HepG2 (cell line): Measurements from ENCODE around the gene LIMS2. TPM values are rescaled to one million over a fixed set of nuclear protein-coding genes. Genes with fewer than 3 reads are reported as not detected.

Experiments
- AKNA ChIP-seq: sonication (generic); formaldehyde crosslinking; IDR thresholded peaks from 2 replicates; pipeline ENCODE4 v1.4.0; 2020; ENCODE audit warnings: missing genetic modification reagents, borderline replicate concordance
- CBX5 ChIP-seq: sonication (generic); formaldehyde crosslinking; IDR thresholded peaks from 2 replicates; pipeline ENCODE4 v1.4.0; 2020; ENCODE audit warnings: missing genetic modification reagents, borderline replicate concordance
- EED ChIP-seq: sonication (generic); formaldehyde crosslinking; IDR thresholded peaks from 2 replicates; pipeline ENCODE4 v1.5.0; 2020; ENCODE audit warnings: mild to moderate bottlenecking, missing genetic modification reagents
- FLYWCH1 ChIP-seq: sonication (generic); formaldehyde crosslinking; IDR thresholded peaks from 2 replicates; pipeline ENCODE4 v1.8.1; 2023; ENCODE audit warnings: mild to moderate bottlenecking, missing genetic modification reagents
- HIC2 ChIP-seq: sonication (generic); formaldehyde crosslinking; IDR thresholded peaks from 2 replicates; pipeline ENCODE4 v1.9.0; 2022; ENCODE audit warnings: low read depth, missing genetic modification reagents
- HNF4G ChIP-seq, 2 experiments: sonication (generic) in 1 of 2; formaldehyde crosslinking in 1 of 2; IDR thresholded peaks; 2 replicates each; pipeline versions ENCODE4 v1.4.0 to v1.6.1; 2011 to 2020; ENCODE audit warnings: borderline replicate concordance in 2 of 2, low read depth in 2 of 2, mild to moderate bottlenecking in 2 of 2, low read length in 1 of 2, missing genetic modification reagents in 1 of 2, moderate library complexity in 1 of 2
- IKZF1 ChIP-seq: fragments of 450-650 bp; IDR thresholded peaks from 2 replicates; pipeline ENCODE4 v1.7.1; 2016
- MTA3 ChIP-seq: sonication (generic); formaldehyde crosslinking; IDR thresholded peaks from 2 replicates; pipeline ENCODE4 v1.4.0; 2020; ENCODE audit warnings: missing genetic modification reagents
- POLR2AphosphoS5 ChIP-seq: IDR thresholded peaks from 2 replicates; pipeline ENCODE4 v1.6.1; 2012; ENCODE audit warnings: low read depth, low read length
- RBM22 ChIP-seq: fragments of 200-400 bp; formaldehyde crosslinking; optimal IDR thresholded peaks from 2 replicates; pipeline ENCODE3; 2017; ENCODE audit warnings: mild to moderate bottlenecking, low read length, moderate library complexity
- SOX13 ChIP-seq, 3 experiments: fragments of 450-650 bp in 1 of 3; sonication (generic) in 1 of 3; formaldehyde crosslinking in 1 of 3; IDR thresholded peaks in 2 of 3; conservative IDR thresholded peaks in 1 of 3; 2 replicates each; pipeline versions ENCODE4 v1.5.0 to v1.6.1; 2016 to 2020; ENCODE audit warnings: antibody characterized with exemption in 1 of 3, mild to moderate bottlenecking in 1 of 3, missing compliant biosample characterization in 1 of 3, missing genetic modification reagents in 1 of 3, moderate library complexity in 1 of 3
- THRA ChIP-seq: sonication (generic); formaldehyde crosslinking; IDR thresholded peaks from 2 replicates; pipeline ENCODE4 v1.4.0; 2020; ENCODE audit warnings: missing genetic modification reagents, borderline replicate concordance
- TP53 ChIP-seq: sonication (generic); formaldehyde crosslinking; conservative IDR thresholded peaks from 2 replicates; pipeline ENCODE4 v1.4.0; 2020; ENCODE audit warnings: missing genetic modification reagents
- ZMAT5 ChIP-seq: sonication (generic); formaldehyde crosslinking; IDR thresholded peaks from 2 replicates; pipeline ENCODE4 v1.5.0; 2020; ENCODE audit warnings: mild to moderate bottlenecking, low read depth, missing genetic modification reagents, borderline replicate concordance
- ZNF3 ChIP-seq: IDR thresholded peaks from 2 replicates; pipeline ENCODE4 v1.7.0; 2017; ENCODE audit warnings: inconsistent platforms
- ZNF460 ChIP-seq: sonication (generic); formaldehyde crosslinking; IDR thresholded peaks from 2 replicates; pipeline ENCODE4 v1.5.1; 2020; ENCODE audit warnings: missing genetic modification reagents, mild to moderate bottlenecking, borderline replicate concordance
- ZNF549 ChIP-seq: sonication (generic); formaldehyde crosslinking; IDR thresholded peaks from 2 replicates; pipeline ENCODE4 v1.5.0; 2020; ENCODE audit warnings: missing genetic modification reagents
- ZNF570 ChIP-seq: sonication (generic); formaldehyde crosslinking; IDR thresholded peaks from 2 replicates; pipeline ENCODE4 v1.4.0; 2020; ENCODE audit warnings: mild to moderate bottlenecking, missing genetic modification reagents, borderline replicate concordance
- ZNF572 ChIP-seq: sonication (generic); formaldehyde crosslinking; IDR thresholded peaks from 2 replicates; pipeline ENCODE4 v1.5.1; 2020; ENCODE audit warnings: mild to moderate bottlenecking, missing genetic modification reagents
- ZNF7 ChIP-seq: IDR thresholded peaks from 2 replicates; pipeline ENCODE4 v1.6.1; 2016; ENCODE audit warnings: missing biosample characterization, missing genetic modification reagents
- polyA plus RNA-seq, 8 experiments: library from polyadenylated mRNA; depleted of rRNA in 3 of 8; stranded (reverse) in 7 of 8; unstranded in 1 of 8; fragments of >200 nt; fragmentation: Illumina TruSeq in 4 of 8; extraction: Trizol in 4 of 8; gene quantifications; 2 replicates each; pipeline versions ENCODE4 v1.2.1 to v1.2.3, GENCODE V29; 2011 to 2016; ENCODE audit warnings: low read depth in 4 of 8, missing spikeins in 1 of 8, mixed read lengths in 1 of 8; ENCODE audit not compliant: insufficient read depth in 1 of 8
- total RNA-seq, 5 experiments: library from RNA; depleted of rRNA; stranded (reverse); fragments of >200 nt; fragmentation: Illumina TruSeq; extraction: Trizol; gene quantifications; 2 replicates each; pipeline ENCODE4 v1.2.3, GENCODE V29; 2016; ENCODE audit warnings: low read depth in 1 of 5

The LIMS2 gene
- total and polyA plus RNA-seq, 2 of the 13 experiments (the other 11 are each of a cell fraction or from before 2014, with no cell fraction given): 1.0 to 1.9 TPM

- TF ChIP-seq HIC2 (CRISPR knock-in tag): no peak
- peak; percentile 88 for TF ChIP-seq ZNF7 (CRISPR knock-in tag)
- TF ChIP-seq CBX5 (CRISPR knock-in tag): peak; percentile 82; the same call in 1 of the 2 replicates
- 0 out of 2 replicates have a peak, but pooled peaks have one; percentile 48 for TF ChIP-seq ZNF572 (CRISPR knock-in tag)
- TF ChIP-seq ZNF3: no peak
- TF ChIP-seq POLR2AphosphoS5: peak; percentile 95
- 0 out of 2 replicates have a peak, but pooled peaks have one; percentile 69 for TF ChIP-seq ZNF570 (CRISPR knock-in tag)
- peak; percentile 74; the same call in 1 of the 2 replicates for TF ChIP-seq TP53 (CRISPR knock-in tag)
- TF ChIP-seq THRA (CRISPR knock-in tag): peak; percentile 87
- TF ChIP-seq AKNA (CRISPR knock-in tag): 0 out of 2 replicates have a peak, but pooled peaks have one; percentile 52
- TF ChIP-seq HNF4G (IDR thresholded peaks at IDR 0.05; ENCODE audit: borderline replicate concordance, low read depth, low read length): no peak
- TF ChIP-seq HNF4G (CRISPR knock-in tag; IDR thresholded peaks at IDR 0.05; ENCODE audit: borderline replicate concordance, low read depth): no peak; the same call in 1 of the 2 replicates
- no peak for TF ChIP-seq MTA3 (CRISPR knock-in tag)
- TF ChIP-seq ZMAT5 (CRISPR knock-in tag): no peak
- no peak for TF ChIP-seq SOX13 (IDR thresholded peaks at IDR 0.05)
- TF ChIP-seq SOX13 (CRISPR knock-in tag; conservative IDR thresholded peaks at IDR 0.05 in 1 of 2, IDR thresholded peaks at IDR 0.05 in 1 of 2): peak in 1 of 2 experiments; percentile 50; a peak in 2 of 4 replicates
- TF ChIP-seq ZNF549 (CRISPR knock-in tag): no peak
- no peak for TF ChIP-seq FLYWCH1 (CRISPR knock-in tag)
- TF ChIP-seq IKZF1: no peak
- no peak for TF ChIP-seq EED (CRISPR knock-in tag)
- TF ChIP-seq ZNF460 (CRISPR knock-in tag): no peak
- peak; percentile 85 for TF ChIP-seq RBM22
Measured at GRCh38 chr2:127701193-127701650, 25.9 kb upstream of the LIMS2 start, which contains the start of gene SFT2D3 (continued).
